Measurements from ENCODE around the gene TMEM247.

GRCh38 chr2:46471697-46472096 lies 7.7 kb upstream of the TMEM247 start:
- TF ChIP-seq CTCF (IDR thresholded peaks at IDR 0.05) (no peak), POLR2AphosphoS5 (IDR thresholded peaks at IDR 0.05) (no peak)
